Nephron progenitor cell (in vitro differentiated cells): Measurements from ENCODE around the gene CREB5.
A peak's percentile ranks its signal among the peaks of the same experiment; 100 is the strongest.

Experiments
- DNase-seq: peaks from one replicate; pipeline ENCODE4 v3.0.0; 2021
- H3K27ac Mint-ChIP-seq: 2 replicates; pipeline ENCODE4 v1.8.0; 2021; ENCODE audit warnings: mild to moderate bottlenecking, moderate library complexity, mixed read lengths
- H3K27me3 Mint-ChIP-seq: 2 replicates; pipeline ENCODE4 v1.8.0; 2021; ENCODE audit warnings: mild to moderate bottlenecking, low read depth, mixed read lengths; ENCODE audit not compliant: poor library complexity
- H3K36me3 Mint-ChIP-seq: 2 replicates; pipeline ENCODE4 v1.8.0; 2021; ENCODE audit warnings: low read depth, mixed read lengths
- H3K4me1 Mint-ChIP-seq: 2 replicates; pipeline ENCODE4 v1.8.0; 2021; ENCODE audit warnings: mixed read lengths
- H3K4me3 Mint-ChIP-seq: 2 replicates; pipeline ENCODE4 v1.8.0; 2021; ENCODE audit warnings: mild to moderate bottlenecking, moderate library complexity, mixed read lengths
- H3K9me3 Mint-ChIP-seq: 2 replicates; pipeline ENCODE4 v1.8.0; 2021; ENCODE audit warnings: mild to moderate bottlenecking, moderate library complexity, mixed read lengths
- CTCF ChIP-seq: fragments of 200-600 bp; sonication (generic); IDR thresholded peaks from 2 replicates; pipeline ENCODE4 v1.5.0; 2021; ENCODE audit warnings: antibody characterized with exemption

Gene CREB5

GRCh38 chr7:28510026-28510369, 97.7 kb downstream of the CREB5 start:
- no peak for DNase-seq
- Mint-ChIP-seq H3K36me3 (no peaks in the 10 kb centered on the region), H3K27ac (no peak overlapping the region), H3K9me3 (no peaks in the 10 kb centered on the region), H3K4me3 (no peak overlapping the region), H3K27me3 (peaks cover 12% of the 10 kb centered on the region), H3K4me1 (peaks cover 6% of the 10 kb centered on the region)
- no peak for TF ChIP-seq CTCF

- H3K4me1 Mint-ChIP-seq: peaks cover 34% of the 10 kb centered on the region
- TF ChIP-seq CTCF: no peak
- H3K27ac Mint-ChIP-seq: no peak overlapping the region
- no peak for DNase-seq
- no peaks in the 10 kb centered on the region for H3K9me3 Mint-ChIP-seq
- no peak overlapping the region for H3K4me3 Mint-ChIP-seq
- H3K27me3 Mint-ChIP-seq: peaks cover 12% of the 10 kb centered on the region
- H3K36me3 Mint-ChIP-seq: no peaks in the 10 kb centered on the region
These were observed 100.5 kb downstream of the CREB5 start for GRCh38 chr7:28512668-28513440.

GRCh38 chr7:28516390-28517172, 104.3 kb downstream of the CREB5 start:
- TF ChIP-seq CTCF: no peak
- no peak overlapping the region for H3K27ac Mint-ChIP-seq
- no peaks in the 10 kb centered on the region for H3K9me3 Mint-ChIP-seq
- no peak overlapping the region for H3K4me3 Mint-ChIP-seq
- peaks cover 10% of the 10 kb centered on the region for H3K27me3 Mint-ChIP-seq
- DNase-seq: peak; percentile 23
- H3K4me1 Mint-ChIP-seq: peaks cover 66% of the 10 kb centered on the region
- no peaks in the 10 kb centered on the region for H3K36me3 Mint-ChIP-seq

GRCh38 chr7:28517206-28517605, 104.9 kb downstream of the CREB5 start:
- no peak for TF ChIP-seq CTCF
- no peak overlapping the region for H3K4me3 Mint-ChIP-seq
- H3K27ac Mint-ChIP-seq: no peak overlapping the region
- H3K36me3 Mint-ChIP-seq: no peaks in the 10 kb centered on the region
- H3K4me1 Mint-ChIP-seq: peaks cover 66% of the 10 kb centered on the region
- no peaks in the 10 kb centered on the region for H3K9me3 Mint-ChIP-seq
- no peak for DNase-seq
- peaks cover 6% of the 10 kb centered on the region for H3K27me3 Mint-ChIP-seq

- Mint-ChIP-seq H3K36me3 (no peaks in the 10 kb centered on the region), H3K27ac (no peak overlapping the region), H3K4me3 (no peak overlapping the region), H3K4me1 (peaks cover 66% of the 10 kb centered on the region), H3K27me3 (peaks cover 7% of the 10 kb centered on the region), H3K9me3 (no peaks in the 10 kb centered on the region)
- no peak for TF ChIP-seq CTCF
- DNase-seq: no peak
These were observed 105.3 kb downstream of the CREB5 start for GRCh38 chr7:28517606-28518005.
